HG02763 (cell line): Measurements from ENCODE around the gene NFATC2.

Experiments used
- ATAC-seq: cut with Tn5 transposase; IDR thresholded peaks from one replicate; pipeline ENCODE4 v1.9.1; 2021; ENCODE audit warnings: mild to moderate bottlenecking, moderate library complexity; ENCODE audit not compliant: unreplicated experiment

Gene NFATC2

GRCh38 chr20:51437182-51437924 is 105.2 kb downstream of the NFATC2 start:
- ATAC-seq: no peak

- ATAC-seq: no peak
These were observed 107.8 kb downstream of the NFATC2 start for GRCh38 chr20:51434580-51435247.

- ATAC-seq: no peak
These were observed 108.5 kb downstream of the NFATC2 start for GRCh38 chr20:51434026-51434425.

DNA sequence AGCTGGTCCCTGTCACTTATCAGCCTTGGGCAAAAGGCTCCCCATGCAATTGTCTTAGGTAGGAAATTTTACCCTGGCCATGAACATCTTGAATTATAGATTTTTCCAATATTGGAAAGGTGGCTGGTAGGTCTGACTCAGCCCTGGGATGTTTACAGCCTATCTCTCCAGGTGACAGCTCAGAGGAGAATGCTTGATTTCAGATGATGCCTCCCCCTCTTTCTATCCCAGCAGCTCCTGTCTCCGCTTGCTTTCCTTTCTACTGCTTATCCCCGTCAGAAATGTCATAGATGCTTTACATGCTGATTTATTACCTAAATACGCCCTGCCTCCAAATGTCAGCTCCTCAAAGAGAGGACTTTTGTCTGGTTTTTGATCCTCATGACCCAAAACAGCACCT is 109.6 kb downstream of the NFATC2 start:
- no peak for ATAC-seq

DNA sequence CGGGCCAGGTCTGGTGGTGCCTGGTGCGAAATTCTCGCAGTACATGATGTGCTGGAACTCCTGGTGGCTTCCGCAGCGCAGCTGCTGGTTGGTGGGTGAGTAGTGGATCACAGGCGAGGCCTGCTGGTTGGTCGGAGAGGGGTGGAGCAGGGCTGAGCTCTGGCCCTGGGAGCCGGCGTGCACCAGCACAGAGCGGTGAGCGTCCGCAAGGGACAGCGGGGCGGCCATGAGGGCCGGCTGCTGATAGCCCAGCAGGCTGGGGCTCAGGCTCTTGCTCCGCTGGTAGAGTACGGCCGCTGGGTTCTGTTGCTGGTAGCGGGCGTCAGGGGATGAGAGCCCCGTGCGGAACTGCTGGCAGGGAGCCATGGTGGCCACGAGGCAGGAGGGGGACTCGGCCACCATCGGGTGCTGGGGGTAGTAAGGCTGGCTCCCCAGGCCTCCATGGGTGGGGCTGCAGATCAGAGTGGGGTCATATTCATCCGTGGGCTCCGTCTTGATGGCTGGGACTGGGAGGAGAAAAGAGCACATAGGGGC is 110.2 kb downstream of the NFATC2 start:
- ATAC-seq: no peak

- ATAC-seq: no peak
These were observed 111.2 kb downstream of the NFATC2 start for GRCh38 chr20:51431321-51431720.

DNA sequence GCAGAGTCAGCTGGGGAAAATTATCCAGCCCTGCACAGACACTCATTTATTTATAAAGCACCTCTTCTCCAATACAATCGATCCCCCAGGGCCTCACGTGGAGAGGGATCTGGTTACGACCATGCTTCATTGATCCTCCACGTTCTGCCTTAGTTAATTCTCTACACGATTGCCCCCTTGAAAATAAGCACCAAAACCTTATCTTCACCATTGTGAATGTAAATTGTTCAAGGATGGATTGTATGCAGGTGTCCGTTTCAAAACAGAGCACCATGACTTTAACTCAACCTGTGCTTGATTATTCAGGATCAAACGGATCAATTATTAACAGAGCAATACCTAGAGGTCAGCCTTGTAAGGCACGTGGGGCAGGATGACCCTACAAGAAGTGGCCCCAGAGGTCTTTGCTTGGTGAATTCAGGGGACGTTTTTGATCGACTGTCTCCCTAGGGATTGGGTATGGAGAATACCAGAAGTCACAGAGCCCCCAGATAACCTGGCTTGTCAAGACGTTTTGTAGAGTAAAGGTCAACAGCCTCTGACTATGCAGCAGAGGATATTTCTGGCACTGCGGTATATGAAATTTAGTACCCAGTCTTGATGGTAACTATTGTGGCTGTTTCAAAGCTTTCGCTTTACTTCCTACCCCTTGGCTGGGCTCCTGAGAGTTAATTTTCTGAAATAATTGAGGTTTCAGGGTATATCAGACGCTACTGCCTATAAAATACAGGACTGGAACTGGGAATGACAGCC is 112.1 kb downstream of the NFATC2 start:
- ATAC-seq: no peak

GRCh38 chr20:51429696-51430095 is 112.8 kb downstream of the NFATC2 start:
- ATAC-seq: no peak

DNA sequence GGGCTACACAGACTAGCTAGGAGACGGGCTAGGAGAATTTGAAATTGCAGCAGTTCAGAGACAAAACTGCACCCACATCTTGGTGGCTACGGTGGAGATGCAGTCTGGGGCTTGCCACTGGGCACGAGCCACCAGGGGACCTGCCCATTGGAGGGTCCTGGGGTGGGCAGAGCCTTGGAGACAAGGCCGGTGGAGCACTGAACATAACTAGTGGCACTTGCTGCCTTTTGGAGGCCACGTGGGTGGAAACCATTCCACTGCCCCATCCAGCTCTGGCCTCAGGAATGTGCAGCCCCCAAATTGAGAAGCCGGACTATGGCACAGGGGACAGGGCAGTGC is 113.4 kb downstream of the NFATC2 start:
- no peak for ATAC-seq

GRCh38 chr20:51428401-51429143 is 113.9 kb downstream of the NFATC2 start:
- no peak for ATAC-seq

GRCh38 chr20:51427651-51428291 is 114.7 kb downstream of the NFATC2 start:
- ATAC-seq: no peak

DNA sequence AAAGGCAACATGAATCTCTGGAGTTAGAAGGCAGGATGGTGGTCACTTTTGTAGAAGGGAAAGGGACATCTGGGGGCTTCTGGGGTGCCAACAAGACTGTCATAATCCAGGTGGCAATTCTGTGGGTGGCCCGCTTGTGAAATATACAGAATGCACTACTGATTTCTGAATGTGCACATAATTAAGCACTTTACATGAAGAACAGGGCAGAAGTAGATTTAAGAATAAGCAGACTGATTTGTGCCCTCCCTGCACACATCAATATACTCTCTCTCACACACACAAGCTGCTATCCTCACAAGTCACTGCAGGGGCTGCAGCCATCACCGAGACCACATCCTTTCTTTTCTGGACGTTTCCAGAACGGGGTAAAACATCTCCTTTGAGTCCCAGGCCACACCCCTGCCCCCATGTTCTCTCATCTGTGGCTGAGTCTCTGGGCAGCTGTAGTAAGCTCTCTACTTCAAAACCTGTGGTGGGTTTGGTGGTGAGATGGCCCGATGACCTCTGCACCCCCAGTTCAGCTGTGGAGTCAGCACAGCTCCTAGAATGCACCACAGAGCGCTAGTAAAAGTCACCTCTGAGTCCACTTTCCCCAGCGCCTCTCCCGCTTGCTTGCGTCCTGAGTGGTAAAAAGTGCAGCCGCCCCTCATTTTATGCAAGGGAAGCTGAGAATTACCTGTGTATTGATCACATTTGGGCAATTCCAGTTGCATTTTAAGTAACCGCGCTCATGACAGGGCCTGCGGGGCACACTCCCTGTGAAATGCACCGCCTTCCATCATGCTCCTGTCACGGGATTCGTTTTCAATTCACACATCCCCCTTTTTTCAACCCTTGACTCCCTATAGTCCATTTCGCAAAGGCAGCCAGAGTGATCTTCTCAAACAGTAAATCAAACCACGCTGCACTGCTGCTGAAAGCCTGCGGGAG is 115.5 kb downstream of the NFATC2 start:
- ATAC-seq: no peak

DNA sequence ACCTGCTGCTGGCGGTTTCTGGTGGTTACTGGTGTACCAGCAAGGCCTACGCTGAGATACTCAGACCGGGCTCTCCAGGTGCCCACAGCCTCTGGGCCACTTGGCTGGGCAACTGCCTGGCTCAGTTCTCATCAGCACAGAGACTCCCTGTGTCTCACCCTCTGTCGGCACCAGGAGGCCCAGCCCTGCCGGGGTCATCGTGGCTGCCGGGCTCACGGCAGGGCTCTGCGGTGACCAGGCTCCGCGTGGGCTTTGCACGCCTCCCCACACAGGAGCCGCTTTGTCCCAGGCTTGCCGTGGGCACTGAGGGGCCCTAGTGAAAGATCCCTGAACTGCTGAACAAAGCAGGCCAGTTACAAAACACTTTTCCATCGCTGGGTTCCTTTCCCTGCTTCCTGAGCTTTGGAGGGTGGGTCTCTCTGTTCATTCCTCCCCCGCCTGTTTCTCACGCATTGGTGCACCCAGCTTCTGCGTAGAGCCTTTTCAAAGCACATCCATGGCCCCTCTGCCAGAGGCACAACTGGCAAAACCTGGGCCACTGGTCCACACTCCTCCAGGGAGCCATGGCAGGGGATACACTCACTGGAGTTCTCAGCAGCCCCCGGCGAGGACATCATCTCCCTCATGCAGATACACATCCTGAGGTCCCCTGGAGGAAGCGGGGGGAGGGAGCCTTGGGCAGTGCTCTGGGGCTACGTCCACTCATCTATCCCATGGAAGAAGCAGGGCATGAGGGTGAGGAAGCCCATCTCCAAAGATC is 117.0 kb downstream of the NFATC2 start:
- ATAC-seq: no peak

GRCh38 chr20:51424270-51425117 is 118.0 kb downstream of the NFATC2 start:
- ATAC-seq: no peak

DNA sequence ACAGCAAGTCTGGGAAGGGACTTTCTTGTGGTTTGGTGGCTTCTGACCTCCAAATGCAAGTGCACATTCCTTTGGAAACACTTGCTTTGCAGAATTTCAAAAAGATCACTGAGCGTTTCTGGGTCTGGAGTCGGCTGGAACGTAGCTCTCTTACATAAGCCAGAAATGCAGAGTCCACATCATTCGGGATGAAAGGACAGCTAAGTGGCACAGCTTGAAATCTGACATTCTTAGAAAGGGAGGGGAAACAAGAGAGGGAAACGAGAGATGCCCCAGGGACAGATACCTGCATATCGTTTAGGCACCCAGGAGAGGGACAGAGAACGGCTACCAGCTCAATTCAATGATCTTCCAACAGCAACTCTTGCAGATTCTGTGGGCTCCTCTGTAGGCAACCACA is 118.7 kb downstream of the NFATC2 start:
- ATAC-seq: no peak

DNA sequence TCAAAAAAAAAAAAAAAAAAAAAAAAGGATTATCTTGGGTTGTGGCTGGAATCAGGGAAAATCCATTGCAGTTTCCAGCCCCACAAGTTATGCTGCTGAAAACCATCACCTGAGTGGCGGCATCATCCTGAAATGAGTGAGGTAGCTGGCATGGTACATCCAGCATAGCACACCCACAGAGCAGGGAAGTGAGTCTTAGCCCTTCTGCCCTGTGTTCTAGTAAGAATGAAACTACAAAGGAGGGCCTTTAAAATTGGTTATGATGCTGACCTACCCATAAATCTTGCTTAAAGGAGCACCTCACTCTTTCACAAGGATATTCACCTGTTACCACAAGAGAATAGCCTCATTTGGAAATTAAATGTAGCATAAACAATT is 119.2 kb downstream of the NFATC2 start:
- ATAC-seq: peak; percentile 70

- no peak for ATAC-seq
These were observed 119.8 kb downstream of the NFATC2 start for GRCh38 chr20:51422514-51423289.
